ENCODE data around the gene SCAPER. TPM values are rescaled to one million over a fixed set of nuclear protein-coding genes. Genes with fewer than 3 reads are reported as not detected.

SCAPER gene
- total RNA-seq, 2 experiments from 2014 or later: 10.4 to 22.3 TPM

- CTCF ChIA-PET (ENCODE audit: unreplicated experiment): no interaction called here
These were observed 24.0 kb upstream of the SCAPER start for GRCh38 chr15:76929011-76929760.

GRCh38 chr15:76928201-76928600 lies 23.1 kb upstream of the SCAPER start:
- H3K4me1 ChIP-seq (ENCODE audit: insufficient read depth, low read length, poor library complexity, severe bottlenecking): peaks cover 17% of the 10 kb centered on the region
- no peaks in the 10 kb centered on the region; the same call in 1 of the 2 replicates for H3K79me2 ChIP-seq (ENCODE audit: insufficient read depth, low read depth, low read length)
- H3K36me3 ChIP-seq (ENCODE audit: insufficient read depth, low read length): peaks cover 4% of the 10 kb centered on the region; the same call in 1 of the 2 replicates
- CTCF ChIA-PET (ENCODE audit: unreplicated experiment): no interaction called here
- no peak for DNase-seq (ENCODE audit: low spot score)
- TF ChIP-seq EZH2phosphoT487 (IDR thresholded peaks at IDR 0.05; ENCODE audit: borderline replicate concordance, low read depth, low read length): no peak
- TF ChIP-seq CTCF (conservative IDR thresholded peaks at IDR 0.05; ENCODE audit: low read length): no peak
- H3K27ac ChIP-seq (ENCODE audit: low read depth, low read length, poor library complexity, severe bottlenecking): no peak overlapping the region
- no peak overlapping the region for H3K4me3 ChIP-seq (ENCODE audit: low read depth, low read length, poor library complexity, severe bottlenecking)
- H3K9me3 ChIP-seq (ENCODE audit: low read length): no peaks in the 10 kb centered on the region
- BruUV-seq (replicated peaks): no TSS peak
- H3K9me2 ChIP-seq (ENCODE audit: insufficient read depth, low read length): no peaks in the 10 kb centered on the region
- H4K20me1 ChIP-seq (ENCODE audit: insufficient read depth, low read length): 0 out of 2 replicates have a peak, but pooled peaks cover 4% of the 10 kb centered on the region
- intact Hi-C loops (cut with micrococcal nuclease; ENCODE audit: unreplicated experiment): no loop called here
- no peak overlapping the region for H2AFZ ChIP-seq (ENCODE audit: low read length)
- POLR2A ChIA-PET: no interaction called here
- no peak overlapping the region for H3K4me2 ChIP-seq (ENCODE audit: low read length)

More at GRCh38 chr15:76929011-76929760, 24.0 kb upstream of the SCAPER start:
- H3K4me2 ChIP-seq (ENCODE audit: low read length): no peak overlapping the region
- no peak overlapping the region for H3K4me3 ChIP-seq (ENCODE audit: low read depth, low read length, poor library complexity, severe bottlenecking)
- H2AFZ ChIP-seq (ENCODE audit: low read length): no peak overlapping the region
- DNase-seq (ENCODE audit: low spot score): no peak
- H3K27ac ChIP-seq (ENCODE audit: low read depth, low read length, poor library complexity, severe bottlenecking): no peak overlapping the region
- no TSS peak for BruUV-seq (replicated peaks)
- H3K4me1 ChIP-seq (ENCODE audit: insufficient read depth, low read length, poor library complexity, severe bottlenecking): peaks cover 17% of the 10 kb centered on the region
- no peaks in the 10 kb centered on the region; the same call in 1 of the 2 replicates for H3K79me2 ChIP-seq (ENCODE audit: insufficient read depth, low read depth, low read length)
- peaks cover 12% of the 10 kb centered on the region; the same call in 1 of the 2 replicates for H3K36me3 ChIP-seq (ENCODE audit: insufficient read depth, low read length)
- POLR2A ChIA-PET: no interaction called here
- H3K9me3 ChIP-seq (ENCODE audit: low read length): no peaks in the 10 kb centered on the region
- no peaks in the 10 kb centered on the region for H3K9me2 ChIP-seq (ENCODE audit: insufficient read depth, low read length)
- intact Hi-C loops (cut with micrococcal nuclease; ENCODE audit: unreplicated experiment): no loop called here
- TF ChIP-seq CTCF (conservative IDR thresholded peaks at IDR 0.05; ENCODE audit: low read length) (no peak), EZH2phosphoT487 (IDR thresholded peaks at IDR 0.05; ENCODE audit: borderline replicate concordance, low read depth, low read length) (no peak)
- 0 out of 2 replicates have a peak, but pooled peaks cover 4% of the 10 kb centered on the region for H4K20me1 ChIP-seq (ENCODE audit: insufficient read depth, low read length)

DNA sequence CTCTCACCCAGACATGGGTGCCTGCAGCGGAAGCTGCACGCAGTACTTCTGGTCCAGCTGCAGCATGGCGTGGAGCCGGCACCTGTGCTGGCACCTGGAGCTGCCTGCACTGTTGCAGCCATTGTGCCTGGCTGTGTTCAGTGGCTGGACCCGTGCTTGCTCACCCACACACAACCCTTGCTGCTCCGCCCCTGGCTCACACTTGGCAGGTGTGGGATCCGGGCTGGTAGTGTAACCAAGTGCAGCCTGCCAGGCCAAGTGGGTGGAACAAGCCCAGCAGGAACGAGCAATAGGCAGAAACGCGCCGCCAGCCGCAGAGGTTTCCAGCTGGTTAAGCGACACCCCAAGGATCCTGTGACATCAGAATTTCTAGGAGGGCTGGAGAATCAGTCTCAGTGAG lies 11.2 kb upstream of the SCAPER start:
- no peak for TF ChIP-seq CTCF (conservative IDR thresholded peaks at IDR 0.05; ENCODE audit: low read length)
- TF ChIP-seq EZH2phosphoT487 (IDR thresholded peaks at IDR 0.05; ENCODE audit: borderline replicate concordance, low read depth, low read length): no peak
- H3K4me3 ChIP-seq (ENCODE audit: low read depth, low read length, poor library complexity, severe bottlenecking): no peak overlapping the region
- H3K27ac ChIP-seq (ENCODE audit: low read depth, low read length, poor library complexity, severe bottlenecking): no peak overlapping the region
- no peaks in the 10 kb centered on the region for H3K9me2 ChIP-seq (ENCODE audit: insufficient read depth, low read length)
- H3K36me3 ChIP-seq (ENCODE audit: insufficient read depth, low read length): no peaks in the 10 kb centered on the region
- H3K4me1 ChIP-seq (ENCODE audit: insufficient read depth, low read length, poor library complexity, severe bottlenecking): no peaks in the 10 kb centered on the region
- no peak overlapping the region for H2AFZ ChIP-seq (ENCODE audit: low read length)
- intact Hi-C loops (cut with micrococcal nuclease; ENCODE audit: unreplicated experiment): no loop called here
- H3K9me3 ChIP-seq (ENCODE audit: low read length): no peaks in the 10 kb centered on the region
- H3K79me2 ChIP-seq (ENCODE audit: insufficient read depth, low read depth, low read length): no peaks in the 10 kb centered on the region
- no TSS peak for BruUV-seq (replicated peaks)
- DNase-seq (ENCODE audit: low spot score): no peak
- H3K4me2 ChIP-seq (ENCODE audit: low read length): no peak overlapping the region
- ChIA-PET POLR2A (no interaction called here), CTCF (ENCODE audit: unreplicated experiment) (no interaction called here)
- no peaks in the 10 kb centered on the region for H4K20me1 ChIP-seq (ENCODE audit: insufficient read depth, low read length)

All from OCI-LY7 (cell line).